Testis (tissue), 2 donors: ENCODE measurements around the gene PABPC1L.

Experiments
- CTCF ChIP-seq, 3 experiments: fragments of 450-650 bp in 2 of 3; fragments of 200-600 bp in 1 of 3; sonication (generic) in 1 of 3; IDR thresholded peaks; one replicate each; pipeline ENCODE4 v1.5.1; 2016 to 2019; ENCODE audit warnings: antibody characterized with exemption in 3 of 3, mild to moderate bottlenecking in 2 of 3, moderate library complexity in 1 of 3
- POLR2A ChIP-seq: fragments of 450-650 bp; IDR thresholded peaks from one replicate; pipeline ENCODE4 v1.6.1; 2017; ENCODE audit warnings: antibody characterized with exemption, mild to moderate bottlenecking, moderate library complexity

- no peak for TF ChIP-seq CTCF (IDR thresholded peaks at IDR 0.05)
- TF ChIP-seq POLR2A, result no peak
These were observed 24.9 kb upstream of the PABPC1L start for GRCh38 chr20:44884907-44885391.
